ENCODE measurements around the gene KCNC4.

KCNC4 gene

DNA sequence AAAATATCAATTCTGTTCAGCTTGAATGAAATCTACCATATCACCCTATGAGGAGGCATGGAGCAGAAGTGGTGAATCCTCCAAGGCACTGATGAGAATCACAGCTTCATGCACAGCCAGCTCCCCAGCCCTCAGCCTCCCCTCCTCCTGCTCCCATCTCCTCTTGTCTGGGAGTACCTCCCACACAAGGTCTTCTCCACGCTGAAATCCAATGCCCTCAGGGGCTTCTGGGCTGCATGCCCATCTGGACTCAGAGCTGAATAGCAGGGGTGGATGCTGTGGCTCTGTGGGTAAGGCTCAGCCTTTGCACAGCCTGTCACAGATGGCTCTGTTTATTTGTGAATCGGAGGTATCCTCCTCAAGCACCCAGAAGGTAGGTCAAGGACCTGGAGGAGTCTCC, 48.6 kb downstream of the KCNC4 start:
- no peak for DNase-seq

DNA sequence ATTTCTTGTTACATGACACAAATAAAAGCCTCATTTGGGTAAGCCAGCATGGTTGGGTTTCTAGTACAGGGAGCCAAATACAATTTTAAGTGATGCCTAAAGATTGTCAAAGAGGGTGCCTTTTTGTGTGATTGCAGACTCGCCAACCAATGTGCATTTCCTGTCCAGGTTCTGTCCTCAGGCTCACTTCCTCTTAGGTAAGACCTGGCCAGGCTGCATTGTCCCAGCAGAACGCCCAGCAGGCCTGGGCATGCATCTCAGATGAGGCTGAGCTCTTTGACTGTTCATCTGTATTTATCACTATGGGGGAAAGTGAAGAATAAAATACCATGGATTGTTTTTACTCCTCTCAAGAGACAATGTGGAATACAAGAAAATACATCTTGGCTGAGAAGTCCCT, 49.7 kb downstream of the KCNC4 start:
- no peak for DNase-seq

Data from activated T-cell treated with anti-CD3 and anti-CD28 coated beads, Interleukin-2, amount 50 U/mL, for 48 hours (primary cell).